NCI-H187 (cell line): ENCODE results near the gene SLC5A11.

Source experiments
- DNase-seq, 2 experiments: peaks; one replicate each; lab custom pipeline; 2025; lab: John Stamatoyannopoulos, UW

SLC5A11 gene

DNA sequence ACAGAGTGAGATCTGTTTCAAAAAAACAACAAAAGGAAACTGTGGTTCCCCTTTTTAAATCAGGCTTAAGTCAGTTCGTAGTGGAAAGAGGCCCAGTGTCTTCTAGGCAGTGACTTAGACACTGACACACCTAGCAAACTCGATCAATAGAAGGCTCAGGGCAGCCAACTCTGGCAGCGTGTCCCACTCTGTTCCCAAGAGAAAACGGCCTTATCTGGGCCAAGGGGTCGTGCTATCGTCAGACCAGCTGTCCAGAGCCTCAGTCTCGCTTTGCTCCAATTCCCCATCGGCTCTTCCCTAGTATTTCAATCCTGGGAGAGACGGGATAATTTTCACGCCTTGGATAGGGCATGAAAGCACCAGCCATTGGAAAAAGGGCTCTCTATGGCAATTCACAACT, 72.9 kb downstream of the SLC5A11 start:
- DNase-seq, result no peak

DNA sequence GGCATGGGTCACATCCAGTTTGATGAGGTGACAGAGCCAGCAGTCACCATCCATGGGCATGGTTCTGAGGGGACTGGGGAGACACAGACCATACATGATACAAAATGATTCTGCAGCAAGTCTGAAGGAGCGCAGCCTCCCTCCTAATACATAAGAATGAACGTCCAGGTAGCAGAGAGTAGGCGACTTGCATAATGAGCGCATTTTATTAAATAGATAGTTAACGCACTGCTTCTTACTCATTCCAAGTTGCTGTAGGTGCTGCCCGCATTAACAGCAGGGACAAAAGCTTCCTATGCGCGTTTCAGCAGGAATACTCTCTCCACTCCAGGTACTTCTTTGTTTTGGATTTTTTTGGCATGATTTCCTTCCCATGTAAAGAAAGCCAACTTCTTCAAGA, 73.8 kb downstream of the SLC5A11 start:
- no peak for DNase-seq

DNA sequence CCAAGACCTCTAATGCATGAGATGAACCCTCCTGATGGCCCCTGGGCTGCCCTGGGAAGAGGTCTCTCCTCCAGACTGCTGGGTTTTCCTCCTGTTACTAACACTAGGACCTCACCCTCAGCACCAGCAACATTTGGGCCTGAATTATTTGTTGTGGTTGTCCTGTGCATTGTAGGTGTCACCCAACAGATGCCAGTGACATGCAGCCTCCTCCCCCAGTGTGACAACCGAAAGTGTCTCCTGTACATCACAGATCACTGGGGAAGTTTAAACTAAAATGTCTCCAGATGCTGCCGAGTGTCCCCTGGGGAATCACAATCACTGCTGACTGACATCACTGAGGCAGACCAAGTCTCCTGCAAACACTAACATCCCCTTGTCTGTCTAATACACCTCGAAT, 74.8 kb downstream of the SLC5A11 start:
- DNase-seq, result no peak

DNA sequence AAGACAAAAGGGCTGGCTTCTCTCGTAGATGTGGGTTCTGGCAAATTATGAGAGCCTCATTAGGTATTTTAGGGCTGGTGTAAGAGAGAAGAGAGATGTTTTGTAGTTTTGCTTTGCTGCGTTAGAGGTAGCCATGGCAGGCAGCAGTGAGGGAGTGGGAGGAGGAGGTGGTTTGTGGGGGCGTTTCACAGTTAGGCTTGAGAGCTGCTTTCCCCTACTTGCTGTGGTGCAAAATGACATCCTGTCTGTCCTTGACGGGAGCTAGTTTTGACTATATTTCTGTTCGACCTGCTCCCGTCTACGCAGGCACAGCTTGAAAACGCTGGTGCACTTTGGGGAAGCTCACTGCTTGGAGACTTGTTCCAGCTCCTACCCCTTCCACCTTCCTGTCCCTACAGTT, 75.5 kb downstream of the SLC5A11 start:
- DNase-seq, result no peak

DNA sequence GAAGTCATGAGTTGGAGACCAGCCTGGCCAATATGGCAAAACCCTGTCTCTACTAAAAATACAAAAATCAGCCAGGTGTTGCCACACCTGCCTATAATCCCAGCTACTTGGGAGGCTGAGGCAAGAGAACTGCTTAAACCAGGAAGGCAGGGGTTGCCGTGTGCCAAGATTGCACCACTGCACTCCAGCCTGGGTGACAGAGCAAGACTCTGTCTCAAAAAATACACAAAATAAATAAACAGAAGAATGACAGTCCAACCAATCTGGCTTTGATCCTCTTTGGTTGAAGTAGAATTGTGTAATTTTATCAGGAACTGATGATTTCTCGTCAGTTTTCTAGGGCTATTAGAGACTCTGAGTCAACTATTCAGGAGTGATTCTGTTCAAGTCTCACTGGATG, 79.4 kb downstream of the SLC5A11 start:
- DNase-seq, result no peak

DNA sequence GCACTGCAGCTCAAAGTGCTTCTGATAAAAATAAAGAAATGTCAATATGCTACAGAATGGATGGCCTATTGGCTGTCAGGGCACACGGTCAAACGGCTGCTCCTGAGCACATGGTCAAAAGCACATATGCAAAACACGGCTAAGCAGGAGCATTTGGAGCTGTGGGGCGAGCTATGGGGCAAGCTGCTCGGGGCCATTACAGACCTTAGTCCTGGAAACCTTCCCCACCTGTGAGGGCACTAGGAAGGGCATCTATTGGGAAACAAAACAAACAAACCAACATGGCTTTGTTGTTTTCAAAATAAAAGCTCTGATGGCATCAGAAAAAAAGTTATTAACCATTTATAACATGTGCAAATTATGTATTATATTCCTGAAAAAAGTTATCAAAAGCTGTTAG, 83.6 kb downstream of the SLC5A11 start:
- no peak for DNase-seq

DNA sequence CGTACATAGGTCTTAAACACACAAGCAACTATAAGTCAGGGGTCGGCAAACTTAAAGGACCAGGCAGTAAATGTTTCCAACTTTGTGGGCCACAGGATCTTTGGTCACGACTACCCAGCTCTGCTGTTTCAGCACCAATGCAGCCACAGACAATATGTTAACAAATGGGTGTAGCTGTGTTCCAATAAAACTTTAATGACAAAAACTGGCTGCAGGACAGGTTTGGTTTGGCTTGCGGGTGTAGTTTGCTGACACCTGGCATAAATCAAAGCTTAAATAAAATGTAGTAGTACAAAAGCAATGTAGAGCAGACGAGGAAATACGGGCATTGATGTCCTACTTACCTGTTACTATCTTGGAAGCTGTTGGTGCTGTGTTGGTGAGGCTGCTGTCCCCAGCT, 84.7 kb downstream of the SLC5A11 start:
- DNase-seq, result no peak

DNA sequence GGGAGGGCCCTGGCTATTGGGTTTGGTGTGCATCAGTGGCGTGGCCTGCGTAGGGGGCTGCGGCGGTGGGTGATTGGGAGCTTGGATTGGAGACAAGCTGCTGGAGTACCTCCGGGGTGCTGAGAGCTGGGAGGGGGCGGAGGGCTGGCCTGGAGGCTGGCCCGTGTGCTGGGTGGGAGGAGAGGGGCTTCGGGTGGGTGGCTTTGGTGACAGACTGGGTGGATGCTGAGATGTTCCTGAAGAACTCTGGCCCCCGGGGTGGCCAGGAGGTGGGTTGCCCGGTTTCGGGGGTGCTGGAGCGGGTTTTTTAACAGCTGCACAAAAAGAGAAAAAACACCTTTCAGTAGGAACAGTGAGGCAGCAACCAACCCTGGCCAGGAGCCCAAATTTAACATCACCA, 85.3 kb downstream of the SLC5A11 start:
- DNase-seq, result no peak

DNA sequence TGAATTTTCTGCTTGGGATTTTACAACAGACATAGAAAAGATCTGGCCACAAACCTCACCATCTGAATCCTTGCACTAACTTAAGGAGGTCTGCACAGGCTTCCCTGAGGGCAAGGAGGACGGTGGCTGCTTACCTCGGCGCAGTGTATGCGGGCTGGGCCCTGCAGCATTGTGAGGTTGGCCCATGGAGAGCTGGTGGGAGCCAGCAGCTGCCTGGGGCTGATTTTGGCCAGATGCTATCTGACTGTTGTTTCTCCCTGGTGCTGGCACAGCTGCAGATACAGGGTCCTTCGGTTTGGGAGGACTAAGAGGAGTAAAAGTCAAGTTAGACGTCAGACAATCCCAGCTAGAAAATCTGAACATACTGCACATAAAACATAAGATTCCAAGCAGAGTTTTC, 89.6 kb downstream of the SLC5A11 start:
- DNase-seq, result no peak

DNA sequence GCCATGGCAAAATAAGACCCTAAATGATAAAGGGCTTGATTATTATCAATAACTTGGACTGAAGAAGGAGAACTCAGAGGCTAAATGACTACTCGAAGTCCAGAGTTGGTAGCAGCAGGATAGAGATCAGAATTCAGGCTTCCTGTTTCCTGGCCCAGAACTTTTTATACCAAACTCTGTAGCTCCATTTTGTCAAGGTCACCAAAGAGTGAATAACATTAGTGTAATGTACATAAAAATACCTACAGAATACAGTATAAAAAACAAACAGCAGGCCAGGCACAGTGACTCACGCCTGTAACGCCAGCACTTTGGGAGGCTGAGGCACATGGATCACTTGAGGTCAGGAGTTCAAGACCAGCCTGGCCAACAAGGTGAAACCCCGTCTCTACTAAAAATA, 90.4 kb downstream of the SLC5A11 start:
- DNase-seq, result no peak

DNA sequence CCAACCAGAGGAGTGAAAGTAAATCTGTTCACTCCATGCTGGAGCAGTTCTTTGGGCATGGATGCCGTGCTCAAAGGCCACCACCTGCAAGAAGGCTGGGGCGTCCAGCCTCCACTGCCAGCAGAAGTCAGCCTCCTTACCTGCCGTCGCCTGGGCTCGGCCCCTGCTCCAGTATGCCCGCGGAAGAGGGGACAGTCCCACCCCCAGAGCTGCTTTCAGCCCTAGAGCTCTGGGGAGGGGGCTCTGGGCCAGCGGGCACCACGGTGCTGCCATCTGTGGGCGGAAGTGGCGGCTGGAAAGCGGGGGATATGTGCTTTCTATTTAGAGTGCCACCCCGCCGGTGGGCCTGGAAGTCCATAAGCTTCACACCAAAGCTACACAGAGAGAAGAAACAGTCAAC, 93.5 kb downstream of the SLC5A11 start:
- no peak for DNase-seq

DNA sequence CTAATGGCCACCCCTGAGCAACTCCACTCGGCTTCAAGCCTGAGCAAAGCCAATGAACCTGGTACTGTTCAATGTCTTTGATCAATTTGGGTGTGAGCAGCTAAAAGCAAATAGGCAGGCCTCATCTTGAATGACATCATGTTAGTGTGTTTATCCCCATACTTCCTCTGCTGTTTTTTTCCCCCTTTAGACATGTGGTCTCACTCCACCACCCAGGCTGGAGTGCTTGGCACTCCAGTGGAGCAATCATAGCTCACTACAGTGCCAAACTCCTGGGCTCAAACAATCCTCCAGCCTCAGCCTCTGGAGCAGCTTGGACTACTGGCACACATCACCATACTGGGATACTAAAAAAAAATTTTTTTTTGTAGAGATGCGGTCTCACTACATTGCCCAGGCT, 94.0 kb downstream of the SLC5A11 start:
- no peak for DNase-seq

DNA sequence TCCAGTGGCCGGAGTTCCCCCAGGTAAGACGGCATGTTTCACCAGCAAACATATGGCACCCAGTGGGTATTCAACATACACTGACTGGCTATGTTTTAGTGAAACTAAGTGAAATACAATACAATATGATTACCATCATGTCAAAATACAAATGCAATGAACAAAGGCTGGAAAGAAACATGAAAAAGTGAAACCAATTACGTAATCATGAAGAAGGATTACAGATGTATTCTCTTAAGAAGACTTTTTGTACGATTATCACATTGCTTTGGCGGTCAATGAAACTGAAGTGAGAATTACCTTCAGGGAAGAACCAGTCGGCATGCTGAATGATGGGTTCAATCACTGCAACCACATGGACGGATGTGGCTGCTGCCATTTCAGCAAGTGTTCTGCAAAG, 97.7 kb downstream of the SLC5A11 start:
- no peak for DNase-seq

DNA sequence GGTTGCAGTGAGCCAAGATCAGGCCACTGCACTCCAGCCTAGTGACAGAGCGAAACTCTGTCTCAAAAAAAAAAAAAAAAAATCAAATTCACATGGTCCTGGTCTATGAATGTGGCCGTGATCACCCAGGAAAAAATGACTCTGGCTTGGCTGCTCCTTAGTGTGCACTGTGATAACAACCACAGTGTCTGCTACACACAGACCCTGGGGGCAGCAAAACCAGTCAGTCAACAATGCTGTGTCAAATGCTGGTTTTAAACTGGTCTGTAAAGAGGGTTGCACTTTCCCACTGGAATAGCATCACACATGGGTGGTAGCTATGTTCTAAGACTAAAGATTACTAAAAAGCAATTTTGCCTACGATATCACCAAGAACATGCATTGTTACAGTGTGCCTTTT, 98.4 kb downstream of the SLC5A11 start:
- DNase-seq, result no peak

DNA sequence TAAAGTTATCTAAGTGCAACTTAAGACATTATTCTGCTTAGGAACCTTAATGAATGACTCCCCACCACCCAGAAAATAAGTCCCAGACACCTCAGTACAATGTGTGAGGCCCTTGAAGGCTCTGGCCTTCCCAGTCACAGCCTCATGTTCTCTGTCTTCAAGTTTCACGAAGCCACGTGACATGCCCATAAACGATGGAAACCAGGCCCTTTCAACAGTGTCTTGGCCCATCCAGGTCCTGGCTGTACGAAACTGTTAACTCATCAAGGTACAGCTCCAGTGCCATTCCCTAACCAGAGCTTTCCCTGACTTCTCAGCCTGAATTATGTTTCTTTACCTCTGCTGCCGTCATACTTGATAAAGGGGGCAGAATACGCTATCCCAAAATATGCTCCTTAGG, 100.4 kb downstream of the SLC5A11 start:
- DNase-seq, result no peak

DNA sequence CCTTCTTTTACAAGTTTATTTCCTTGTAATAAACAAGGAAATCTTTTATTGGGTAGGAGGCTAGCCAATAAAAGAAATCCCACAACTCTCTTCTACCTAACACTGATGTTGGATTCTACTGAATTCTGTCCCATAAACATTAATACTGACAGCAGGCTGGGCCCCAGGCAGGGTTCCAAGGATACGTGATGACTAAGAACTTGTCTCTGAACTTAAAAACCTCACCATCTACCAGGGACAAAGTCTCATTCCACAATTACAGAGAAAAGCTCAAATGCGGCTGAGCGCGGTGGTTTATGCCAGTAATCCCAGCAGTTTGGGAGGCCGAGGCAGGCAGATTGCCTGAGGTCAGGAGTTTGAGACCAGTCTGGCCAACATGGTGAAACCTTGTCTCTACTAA, 104.5 kb downstream of the SLC5A11 start:
- no peak for DNase-seq

DNA sequence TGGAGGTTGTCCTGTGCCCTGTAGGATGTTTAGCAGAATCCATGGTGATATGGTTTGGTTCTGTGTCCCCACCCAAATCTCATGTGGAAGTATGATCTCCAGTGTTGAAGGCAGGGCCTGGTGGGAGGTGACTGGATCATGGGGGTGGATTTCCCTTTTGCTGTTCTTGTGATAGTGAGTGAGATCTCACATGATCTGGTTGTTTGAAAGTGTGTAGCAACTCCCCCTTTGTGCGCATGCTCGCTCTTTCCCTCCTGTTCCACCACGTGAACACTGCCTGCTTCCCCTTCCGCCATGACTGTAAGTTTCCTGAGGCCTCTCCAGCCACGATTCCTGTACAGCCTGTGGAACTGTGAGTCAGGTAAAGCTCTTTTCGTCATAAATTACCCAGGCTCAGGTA, 107.5 kb downstream of the SLC5A11 start:
- DNase-seq, result no peak

DNA sequence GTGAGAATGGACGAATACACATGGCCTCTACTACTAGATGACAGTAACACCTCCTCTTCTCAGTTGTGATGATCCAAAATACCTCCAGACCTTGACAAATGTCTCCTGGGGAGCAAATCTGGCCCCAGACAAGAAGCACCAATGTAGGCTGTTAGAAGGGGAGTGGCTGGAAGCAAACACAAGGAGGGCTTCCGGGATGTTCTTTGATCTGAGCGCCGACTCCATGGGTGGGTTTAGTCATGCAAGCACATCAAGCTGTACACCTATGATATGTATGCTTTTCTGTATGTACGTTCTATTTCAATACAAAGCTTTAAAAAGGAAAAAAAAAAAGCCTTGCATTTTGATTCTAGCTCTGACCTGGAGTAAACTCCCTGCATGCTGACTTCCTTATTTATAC, 108.0 kb downstream of the SLC5A11 start:
- DNase-seq, result no peak

DNA sequence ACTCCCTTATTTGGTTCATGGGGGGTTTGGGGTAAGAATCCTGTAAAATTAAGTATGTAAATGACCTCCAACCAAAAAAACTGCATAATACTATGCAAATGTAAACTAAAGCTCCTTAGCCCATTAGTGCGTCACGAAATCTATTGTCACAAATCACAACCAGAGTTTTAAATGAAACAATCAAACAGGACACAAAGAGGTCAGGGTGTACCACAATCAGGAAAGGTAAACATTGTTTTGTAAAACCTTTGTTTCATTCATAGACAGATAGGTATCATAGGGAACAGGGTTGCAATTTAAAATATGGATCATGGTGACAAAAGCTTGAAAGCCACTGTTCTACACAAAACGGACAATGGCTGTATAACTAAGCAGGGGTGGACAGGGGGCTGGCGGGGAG, 108.4 kb downstream of the SLC5A11 start:
- DNase-seq, result no peak

DNA sequence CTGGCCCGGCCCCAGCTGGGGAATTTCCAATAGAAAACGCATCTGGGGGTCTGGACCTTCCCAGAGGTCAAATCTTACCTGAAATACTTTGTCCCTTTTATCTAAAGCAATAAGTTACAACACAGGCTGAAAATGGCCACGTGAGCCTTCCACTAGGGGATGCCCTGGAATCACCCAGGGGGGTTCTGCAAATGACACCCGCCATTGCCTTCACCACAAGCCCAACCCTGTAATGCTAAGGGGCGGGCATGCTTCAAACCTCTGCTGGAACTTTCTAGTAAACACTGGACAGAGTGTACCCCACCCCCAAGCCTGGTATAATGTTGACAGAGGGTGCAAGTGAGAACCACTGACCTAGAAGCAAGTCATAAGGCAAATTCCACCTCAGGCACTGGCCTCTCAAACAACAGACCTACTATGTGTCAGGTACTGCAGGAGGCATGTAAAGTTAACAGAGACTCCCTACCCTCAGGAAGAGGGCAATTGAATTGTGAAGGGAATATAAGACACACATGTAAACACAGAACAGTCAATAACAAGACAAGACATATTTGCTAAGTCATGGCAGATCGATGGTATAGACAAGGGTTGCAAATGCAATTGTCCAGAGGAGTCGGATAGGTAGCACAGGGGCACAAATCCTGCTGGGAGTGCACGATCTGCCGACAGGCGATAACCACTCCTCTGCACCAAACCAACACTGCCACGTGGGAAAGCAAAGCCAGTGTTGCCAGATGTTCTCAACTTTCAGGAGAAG, 110.4 kb downstream of the SLC5A11 start:
- no peak for DNase-seq

DNA sequence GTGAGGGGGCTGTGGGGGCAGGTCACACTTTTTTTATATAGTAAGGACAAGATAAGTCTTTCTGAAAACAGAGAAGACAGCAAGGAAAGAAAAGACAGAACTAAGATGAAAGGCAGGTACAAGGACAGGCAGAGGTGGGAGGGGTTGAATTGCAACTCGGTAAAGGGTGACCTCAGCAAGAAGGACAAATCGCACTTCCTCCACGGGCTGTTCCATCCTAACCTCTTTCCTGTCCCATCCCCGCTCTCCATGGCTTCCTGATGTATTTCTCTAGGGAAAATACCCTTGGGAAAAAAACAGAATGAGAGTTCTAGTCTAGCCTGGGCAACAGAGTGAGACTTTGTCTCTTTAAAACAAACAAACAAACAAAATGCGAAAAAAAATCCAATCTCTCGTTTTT, 112.1 kb downstream of the SLC5A11 start:
- no peak for DNase-seq
